H1 (cell line): Measurements from ENCODE around the gene PITX1.
A peak's percentile ranks its signal among the peaks of the same experiment; 100 is the strongest.

Source experiments
- CEBPB ChIP-seq: IDR thresholded peaks from 2 replicates; pipeline ENCODE4 v1.6.1; 2012; ENCODE audit warnings: low read depth, low read length
- EZH2 ChIP-seq: fragments of 200-600 bp; sonication (generic); IDR thresholded peaks from 2 replicates; pipeline ENCODE4 v1.7.1; 2012; ENCODE audit warnings: low read depth, mild to moderate bottlenecking, moderate library complexity, low read length, inconsistent platforms; ENCODE audit not compliant: severe bottlenecking
- HDAC2 ChIP-seq, 2 experiments: fragments of 300-600 bp in 1 of 2; sonication (generic) in 1 of 2; IDR thresholded peaks; 2 replicates each; pipeline ENCODE4 v1.6.1; 2011 to 2012; ENCODE audit warnings: low read depth in 2 of 2, low read length in 2 of 2, mild to moderate bottlenecking in 2 of 2, moderate library complexity in 2 of 2, borderline replicate concordance in 1 of 2, inconsistent platforms in 1 of 2
- JUND ChIP-seq: IDR thresholded peaks from 2 replicates; pipeline ENCODE4 v1.6.1; 2011; ENCODE audit warnings: mild to moderate bottlenecking, improper control_type of control experiment, low read length
- KDM5A ChIP-seq: fragments of 200-600 bp; IDR thresholded peaks from 2 replicates; pipeline ENCODE4 v1.7.1; 2012; ENCODE audit warnings: mild to moderate bottlenecking, low read length, inconsistent platforms, mixed read lengths
- MAFK ChIP-seq: IDR thresholded peaks from 2 replicates; pipeline ENCODE4 v1.6.1; 2012; ENCODE audit warnings: low read depth, mild to moderate bottlenecking, improper control_type of control experiment, low read length
- NRF1 ChIP-seq: IDR thresholded peaks from 2 replicates; pipeline ENCODE4 v1.6.1; 2011; ENCODE audit warnings: mild to moderate bottlenecking, low read depth, low read length, improper control_type of control experiment
- TAF1 ChIP-seq: IDR thresholded peaks from 2 replicates; pipeline ENCODE4 v1.6.1; 2011; ENCODE audit warnings: mild to moderate bottlenecking, low read depth, low read length
- YY1 ChIP-seq: IDR thresholded peaks from 2 replicates; pipeline ENCODE4 v1.6.1; 2011; ENCODE audit warnings: low read depth, mild to moderate bottlenecking, low read length

- TF ChIP-seq CEBPB: peak; percentile 41; the same call in 1 of the 2 replicates
- peak; percentile 100 for TF ChIP-seq EZH2
- TF ChIP-seq YY1: no peak
- no peak for TF ChIP-seq MAFK
- TF ChIP-seq KDM5A: no peak
- no peak for TF ChIP-seq TAF1
- TF ChIP-seq HDAC2 (IDR thresholded peaks at IDR 0.05; ENCODE audit: borderline replicate concordance in 1 of 2, low read depth in 2 of 2, low read length in 2 of 2): no peak
- no peak for TF ChIP-seq JUND
- TF ChIP-seq NRF1: no peak
These were observed 798 bp downstream of the PITX1 start for GRCh38 chr5:135032999-135033861.
